Pulmonary artery endothelial cell (primary cell): ENCODE data around the gene BLOC1S1. TPM values are rescaled to one million over a fixed set of nuclear protein-coding genes. Genes with fewer than 3 reads are reported as not detected.

Source experiments
- DNase-seq: peaks from one replicate; pipeline ENCODE4 v3.0.0-alpha.2; 2011; ENCODE audit warnings: low read depth, low spot score
- total RNA-seq: library from RNA; depleted of rRNA; stranded (reverse); fragments of >200 nt; gene quantifications from 2 replicates; pipeline ENCODE4 v1.2.3, GENCODE V29; 2014

The BLOC1S1 gene
- total RNA-seq, 1 donor from 2014 or later: 62.4 TPM

DNA sequence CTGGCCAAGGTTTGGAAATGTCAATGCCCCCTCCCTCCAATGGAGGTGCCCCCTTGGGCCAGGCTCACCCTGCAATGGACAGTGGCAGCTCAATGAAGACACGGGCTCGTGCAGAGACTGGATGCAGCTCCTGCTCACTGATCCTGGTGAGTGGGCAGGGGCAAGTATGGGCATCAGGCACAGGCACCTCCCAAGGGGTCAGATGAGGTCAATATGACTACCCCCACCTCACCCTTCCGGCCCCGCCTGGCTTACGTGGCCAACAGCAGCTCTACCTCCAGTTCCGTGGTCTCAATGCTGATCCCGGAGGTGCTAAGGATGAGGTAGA lies 21.7 kb upstream of the BLOC1S1 start:
- no peak for DNase-seq

GRCh38 chr12:55694651-55695050 lies 21.2 kb upstream of the BLOC1S1 start:
- DNase-seq: no peak

DNA sequence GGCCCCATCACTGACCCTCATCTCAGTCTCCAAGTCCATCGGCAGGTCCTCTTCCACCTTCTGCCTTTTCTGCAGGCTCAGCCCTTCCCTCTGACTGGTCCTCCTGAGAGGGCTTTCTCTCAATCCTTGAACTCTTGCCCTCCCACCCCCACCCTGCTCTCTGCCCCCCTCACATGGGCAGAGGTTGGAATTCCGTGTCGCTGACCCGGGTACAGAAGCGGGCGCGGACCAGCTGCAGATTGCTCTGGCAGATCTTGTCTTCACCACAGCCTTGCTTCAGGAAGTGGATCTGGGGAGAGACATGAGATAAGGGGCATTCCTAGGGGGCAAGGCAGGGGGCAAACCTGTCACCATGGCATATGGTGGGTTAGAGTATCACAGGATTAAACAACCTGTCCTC lies 20.5 kb upstream of the BLOC1S1 start:
- DNase-seq: no peak

GRCh38 chr12:55696141-55696540 lies 19.7 kb upstream of the BLOC1S1 start:
- no peak for DNase-seq

DNA sequence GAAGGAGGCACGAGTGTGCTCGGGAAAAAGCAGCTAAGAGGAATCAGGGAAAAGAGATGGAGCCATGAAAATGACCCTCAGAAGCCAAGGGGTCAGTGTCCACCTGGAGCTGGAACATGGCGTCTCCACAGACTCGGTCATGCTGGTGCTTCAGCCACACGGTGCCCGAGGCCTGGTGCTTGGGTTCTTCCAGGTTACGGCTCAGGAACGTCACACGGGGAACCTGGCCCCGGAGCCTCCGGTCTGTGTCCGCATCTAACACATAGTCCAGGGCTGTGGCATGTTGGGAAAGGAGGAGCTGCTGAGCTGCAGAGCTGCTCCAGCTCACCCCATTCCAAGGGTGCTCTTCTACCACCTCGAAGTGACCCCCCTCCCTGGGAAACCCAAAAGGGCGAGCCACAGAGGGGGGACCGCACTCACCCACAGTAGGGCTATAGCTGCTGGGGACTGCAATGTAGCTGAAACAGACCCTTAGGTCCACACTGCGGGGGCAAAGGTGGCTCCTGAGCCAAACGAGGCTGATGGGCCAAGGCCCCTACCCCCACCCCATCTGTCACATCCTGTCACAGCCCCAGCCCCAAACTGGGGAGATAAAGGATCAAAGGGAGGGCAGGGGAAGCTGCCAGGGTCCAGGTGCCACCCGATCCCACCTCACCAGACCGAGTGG lies 18.9 kb upstream of the BLOC1S1 start:
- no peak for DNase-seq

- no peak for DNase-seq
These were observed 18.2 kb upstream of the BLOC1S1 start for GRCh38 chr12:55697686-55698085.

GRCh38 chr12:55698241-55698955 lies 17.4 kb upstream of the BLOC1S1 start:
- DNase-seq: no peak

DNA sequence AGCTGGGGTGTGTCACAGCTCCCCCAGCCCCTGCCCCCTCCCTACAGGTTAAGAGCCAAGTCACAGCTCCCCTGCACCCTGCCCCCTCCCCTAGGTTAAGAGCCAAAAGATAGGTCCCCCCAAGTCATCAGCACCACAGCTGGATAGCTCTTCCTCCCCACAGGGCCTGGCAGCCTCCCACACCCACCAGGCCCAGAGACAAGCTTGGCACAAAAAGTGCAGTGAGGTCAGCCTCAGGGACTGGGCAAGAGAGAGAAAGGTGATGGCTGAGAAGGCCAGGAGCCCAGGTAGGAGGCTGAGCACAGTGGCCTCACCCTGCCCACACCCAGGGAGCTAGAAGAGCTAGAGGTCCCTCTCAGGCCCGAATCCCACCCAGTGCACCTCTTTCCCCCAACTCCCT lies 16.9 kb upstream of the BLOC1S1 start:
- DNase-seq: no peak

GRCh38 chr12:55699471-55700055 lies 16.3 kb upstream of the BLOC1S1 start:
- no peak for DNase-seq

DNA sequence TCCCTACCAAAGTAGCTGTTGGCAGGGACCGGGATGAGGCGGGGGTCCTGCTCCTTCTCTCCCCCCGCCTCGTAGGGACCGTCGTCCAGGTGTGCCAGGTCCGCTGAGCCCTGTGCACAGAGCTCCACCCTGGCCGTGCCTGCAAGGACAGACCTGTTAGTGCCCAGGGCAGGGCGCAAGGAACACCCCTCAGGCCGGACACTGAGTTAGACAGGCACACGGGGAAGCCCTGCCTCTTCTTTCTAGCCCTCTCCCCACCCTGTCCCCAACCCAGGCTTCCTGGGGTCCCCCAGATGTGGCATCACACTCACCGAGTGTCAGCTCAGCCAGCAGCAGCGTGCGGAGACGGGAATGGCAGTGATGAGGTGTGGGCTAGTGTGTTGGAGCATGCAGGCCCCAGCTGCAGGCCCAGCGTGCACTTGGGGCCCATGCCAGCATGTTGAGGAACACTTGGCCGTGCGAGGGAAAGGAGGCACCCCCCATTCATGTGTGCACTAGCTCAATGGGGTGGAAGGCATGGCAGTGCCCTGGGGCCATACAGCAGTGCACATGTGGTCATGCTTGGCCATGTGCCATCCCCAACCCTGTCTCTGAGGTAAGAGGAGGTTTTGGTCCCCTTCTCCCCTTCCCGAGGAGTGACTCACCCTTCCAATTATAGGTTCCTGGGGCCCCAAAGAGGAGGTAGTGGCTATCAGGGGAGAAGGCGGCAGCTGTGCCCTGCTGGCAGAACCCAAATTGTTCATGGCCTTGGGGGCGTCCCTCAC lies 15.4 kb upstream of the BLOC1S1 start:
- DNase-seq: no peak

- no peak for DNase-seq
These were observed 13.0 kb upstream of the BLOC1S1 start for GRCh38 chr12:55702861-55703260.

DNA sequence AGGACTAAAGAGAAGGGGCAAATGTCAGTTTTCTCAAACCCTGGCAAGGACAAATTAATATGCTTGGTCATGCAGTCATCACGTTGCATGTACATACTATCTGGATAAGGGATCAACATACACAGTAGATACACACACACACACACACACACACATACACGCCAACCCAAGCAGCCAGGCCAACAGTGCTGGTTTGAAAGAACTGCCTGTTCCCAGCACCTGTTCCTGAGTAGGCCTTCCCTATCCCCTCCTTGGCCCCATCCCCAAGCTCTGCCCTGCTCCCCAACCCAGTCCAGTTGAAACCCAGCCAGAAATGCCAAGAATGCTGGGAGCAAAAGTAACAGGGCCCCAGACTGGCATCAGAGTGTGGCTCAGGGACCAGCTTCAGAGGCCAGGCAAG lies 12.6 kb upstream of the BLOC1S1 start:
- no peak for DNase-seq

GRCh38 chr12:55703901-55704761 lies 11.7 kb upstream of the BLOC1S1 start:
- DNase-seq: no peak

DNA sequence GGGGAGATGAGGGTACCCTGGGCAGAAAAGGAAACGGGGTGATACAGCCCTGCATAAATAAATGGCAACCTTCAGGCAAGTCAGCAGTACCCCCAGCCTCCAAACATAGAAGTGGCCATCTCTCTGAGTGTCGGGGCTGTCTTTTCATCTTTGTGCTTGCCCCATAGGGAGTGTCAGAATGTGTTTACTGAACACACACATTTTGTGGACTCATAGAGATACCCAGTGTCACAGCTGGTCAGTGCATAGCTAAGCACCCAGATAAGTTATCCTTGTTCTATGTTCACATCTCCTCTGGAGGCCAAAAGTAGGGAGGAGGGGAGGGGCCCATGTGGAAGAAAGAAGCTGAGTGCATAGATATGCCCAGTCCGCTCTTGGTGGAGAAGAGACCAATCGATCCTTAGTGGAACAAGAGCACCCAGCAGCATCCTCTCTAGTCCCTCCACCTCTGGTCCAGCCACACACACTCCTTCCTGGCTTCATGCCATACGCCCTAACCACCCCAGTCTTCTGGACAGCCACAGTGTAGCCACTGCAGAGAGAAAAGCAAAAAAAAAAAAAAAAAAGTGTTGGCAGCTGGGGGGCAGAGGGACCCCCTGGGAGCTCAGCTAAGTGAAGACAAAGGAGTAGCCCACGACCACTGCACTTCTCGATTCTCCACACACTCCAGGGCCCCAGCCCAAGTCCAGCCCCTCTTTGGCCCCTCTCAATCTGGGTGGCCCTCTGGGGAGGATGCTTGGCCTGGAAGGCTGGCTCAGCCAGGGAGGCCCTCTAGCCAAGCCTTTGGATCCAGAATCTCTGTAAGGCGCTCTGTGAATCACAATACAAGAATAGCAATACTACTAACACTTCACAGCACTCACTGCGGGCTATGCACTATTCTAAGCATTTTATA lies 10.8 kb upstream of the BLOC1S1 start:
- no peak for DNase-seq

GRCh38 chr12:55705782-55706402 lies 10.0 kb upstream of the BLOC1S1 start:
- no peak for DNase-seq

DNA sequence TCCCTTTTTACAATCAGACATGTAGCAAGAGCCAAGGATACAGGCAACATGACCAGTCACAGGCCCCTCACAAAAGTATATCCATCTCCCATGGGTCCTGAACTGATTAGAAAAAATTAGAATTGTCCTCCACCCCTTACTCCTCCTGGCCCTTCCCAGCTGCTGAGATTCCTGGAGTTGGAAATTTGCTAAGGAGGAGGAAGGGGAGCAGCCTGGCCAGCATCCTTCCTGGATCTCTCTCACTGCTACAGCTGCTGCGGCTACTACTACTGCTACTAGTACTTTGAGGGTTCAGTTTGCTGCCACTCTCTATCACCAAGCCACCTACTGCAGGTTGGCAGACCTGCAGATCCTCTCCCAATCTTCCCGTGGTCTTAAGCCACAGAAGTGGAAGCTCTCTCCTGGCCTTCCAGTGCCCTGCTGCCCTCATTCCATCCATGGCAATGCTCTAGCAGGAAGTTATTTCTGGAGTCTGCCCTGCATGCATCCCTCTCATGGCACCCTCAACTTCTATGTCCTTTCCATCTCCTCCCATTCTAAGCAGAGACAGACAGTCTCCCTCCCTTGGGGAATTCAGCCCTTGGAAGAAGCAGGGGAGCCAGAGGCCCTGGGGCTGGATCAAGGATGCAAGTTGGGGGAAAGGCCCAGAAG lies 9.2 kb upstream of the BLOC1S1 start:
- no peak for DNase-seq

DNA sequence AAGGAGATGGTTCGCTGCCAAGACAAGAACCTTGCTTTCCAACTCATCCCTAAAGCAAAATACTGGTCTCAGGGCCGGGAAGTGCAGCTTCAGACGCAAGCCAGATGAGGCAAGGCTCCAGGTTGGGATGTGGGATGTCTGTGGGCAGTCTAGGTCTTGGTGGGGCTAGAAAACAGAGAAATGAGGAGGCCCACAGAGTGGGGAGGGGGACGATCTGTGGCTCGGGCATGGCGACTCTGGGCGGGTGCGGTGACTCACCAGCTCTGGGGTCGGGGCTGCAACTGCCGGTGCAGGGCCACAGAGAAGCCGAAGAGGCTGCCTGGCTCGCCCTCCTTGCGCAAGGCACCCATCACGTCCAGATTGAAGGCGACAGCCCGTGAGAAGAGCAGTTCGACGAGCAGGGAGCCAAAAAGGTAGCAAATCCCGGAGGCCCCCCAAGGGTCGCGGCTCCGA lies 8.6 kb upstream of the BLOC1S1 start:
- no peak for DNase-seq

GRCh38 chr12:55707841-55708694 lies 7.8 kb upstream of the BLOC1S1 start, which contains the start of gene ITGA7:
ITGA7 (minus strand) TSS chr12:55707904; CDS start chr12:55707682, 222 bp downstream.
- DNase-seq: no peak
